Measurements from ENCODE around the gene PEX7.

DNA sequence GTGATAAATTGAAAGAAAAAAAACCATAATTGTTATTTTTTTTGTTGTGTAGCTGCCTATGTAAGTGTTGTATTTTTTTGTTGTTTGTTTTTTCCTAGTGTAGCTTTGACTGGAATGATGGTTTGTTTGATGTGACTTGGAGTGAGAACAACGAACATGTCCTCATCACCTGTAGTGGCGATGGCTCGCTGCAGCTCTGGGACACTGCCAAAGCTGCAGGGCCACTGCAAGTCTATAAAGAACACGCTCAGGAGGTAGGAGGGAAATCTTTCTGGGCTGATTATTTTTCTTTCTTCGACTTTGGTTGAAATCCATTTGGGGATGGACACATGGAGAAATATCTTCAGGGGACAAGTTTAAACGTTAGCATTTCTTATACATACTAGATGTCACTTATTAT, 3.8 kb downstream of the PEX7 start:
- TF ChIP-seq CTCF (IDR thresholded peaks at IDR 0.05; ENCODE audit: low read depth, low read length) (no peak), POLR2A (IDR thresholded peaks at IDR 0.05; ENCODE audit: extremely low read depth, insufficient read length) (no peak)
- TF ChIP-seq, protein P1, sequence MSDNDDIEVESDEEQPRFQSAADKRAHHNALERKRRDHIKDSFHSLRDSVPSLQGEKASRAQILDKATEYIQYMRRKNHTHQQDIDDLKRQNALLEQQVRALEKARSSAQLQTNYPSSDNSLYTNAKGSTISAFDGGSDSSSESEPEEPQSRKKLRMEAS (IDR thresholded peaks at IDR 0.05; ENCODE audit: low read depth, low read length): no peak

All from NB4 (cell line).